Gastroesophageal sphincter (tissue), 3 donors: Measurements from ENCODE around the gene ACER1.

Source experiments
- CTCF ChIP-seq, 4 experiments: fragments of 200-600 bp in 2 of 4; fragments of 450-650 bp in 2 of 4; sonication (generic) in 1 of 4; IDR thresholded peaks; one replicate each; pipeline ENCODE4 v1.5.1; 2017 to 2019; ENCODE audit warnings: antibody characterized with exemption in 4 of 4, mild to moderate bottlenecking in 2 of 4, moderate library complexity in 2 of 4
- EP300 ChIP-seq: sonication (generic); formaldehyde crosslinking; IDR thresholded peaks from one replicate; pipeline ENCODE4 v1.6.1; 2017; ENCODE audit warnings: antibody characterized with exemption, mild to moderate bottlenecking
- POLR2A ChIP-seq, 2 donors: fragments of 450-650 bp; IDR thresholded peaks; one replicate each; pipeline ENCODE4 v1.6.1; 2017; ENCODE audit warnings: antibody characterized with exemption in 2 of 2, mild to moderate bottlenecking in 2 of 2, moderate library complexity in 1 of 2

- TF ChIP-seq CTCF (IDR thresholded peaks at IDR 0.05) = no peak
- no peak for TF ChIP-seq EP300
- no peak for TF ChIP-seq POLR2A (IDR thresholded peaks at IDR 0.05)
Observed at GRCh38 chr19:6325614-6326013, 7.8 kb downstream of the ACER1 start.
